ENCODE data around the gene MAP2K5.

The MAP2K5 gene

GRCh38 chr15:67685008-67685599 is 142.6 kb downstream of the MAP2K5 start:
- Histone ChIP-seq H3K27ac (ENCODE audit: low read length) (no peak overlapping the region), H3K9me3 (ENCODE audit: insufficient read depth, low read length) (peaks cover 15% of the 10 kb centered on the region; the same call in 1 of the 2 replicates), H3K27me3 (ENCODE audit: low read depth, low read length) (no peaks in the 10 kb centered on the region), H3K9ac (ENCODE audit: low read length) (no peak overlapping the region), H4K20me1 (ENCODE audit: insufficient read depth, low read length) (no peaks in the 10 kb centered on the region), H3K79me2 (ENCODE audit: low read length) (no peaks in the 10 kb centered on the region), H3K4me2 (ENCODE audit: low read length) (no peak overlapping the region), H3K4me1 (ENCODE audit: low read length) (no peaks in the 10 kb centered on the region), H2AFZ (ENCODE audit: low read depth, low read length) (no peak overlapping the region), H3K4me3 (ENCODE audit: low read length) (no peak overlapping the region), H3K36me3 (replicated peaks; ENCODE audit: low read depth, low read length) (peaks cover 9% of the 10 kb centered on the region)
- TF ChIP-seq CTCF (IDR thresholded peaks at IDR 0.05; ENCODE audit: low read depth, low read length) (no peak), EZH2phosphoT487 (IDR thresholded peaks at IDR 0.05; ENCODE audit: low read depth) (no peak)

GRCh38 chr15:67685716-67686115 is 143.2 kb downstream of the MAP2K5 start:
- no peak overlapping the region for H2AFZ ChIP-seq (ENCODE audit: low read depth, low read length)
- H3K9ac ChIP-seq (ENCODE audit: low read length), result no peak overlapping the region
- no peaks in the 10 kb centered on the region for H3K27me3 ChIP-seq (ENCODE audit: low read depth, low read length)
- H3K36me3 ChIP-seq (replicated peaks; ENCODE audit: low read depth, low read length), result peaks cover 9% of the 10 kb centered on the region
- no peak overlapping the region for H3K27ac ChIP-seq (ENCODE audit: low read length)
- TF ChIP-seq CTCF (IDR thresholded peaks at IDR 0.05; ENCODE audit: low read depth, low read length) (no peak), EZH2phosphoT487 (IDR thresholded peaks at IDR 0.05; ENCODE audit: low read depth) (no peak)
- H3K9me3 ChIP-seq (ENCODE audit: insufficient read depth, low read length), result peaks cover 15% of the 10 kb centered on the region; the same call in 1 of the 2 replicates
- no peaks in the 10 kb centered on the region for H3K79me2 ChIP-seq (ENCODE audit: low read length)
- H3K4me2 ChIP-seq (ENCODE audit: low read length), result no peak overlapping the region
- no peaks in the 10 kb centered on the region for H4K20me1 ChIP-seq (ENCODE audit: insufficient read depth, low read length)
- H3K4me3 ChIP-seq (ENCODE audit: low read length), result no peak overlapping the region
- H3K4me1 ChIP-seq (ENCODE audit: low read length), result no peaks in the 10 kb centered on the region

GRCh38 chr15:67690936-67691335 is 148.4 kb downstream of the MAP2K5 start:
- H3K27ac ChIP-seq (ENCODE audit: low read length), result no peak overlapping the region
- H3K79me2 ChIP-seq (ENCODE audit: low read length), result no peaks in the 10 kb centered on the region
- H3K36me3 ChIP-seq (replicated peaks; ENCODE audit: low read depth, low read length), result no peaks in the 10 kb centered on the region
- H4K20me1 ChIP-seq (ENCODE audit: insufficient read depth, low read length), result no peaks in the 10 kb centered on the region
- TF ChIP-seq CTCF (IDR thresholded peaks at IDR 0.05; ENCODE audit: low read depth, low read length), result no peak
- no peak for TF ChIP-seq EZH2phosphoT487 (IDR thresholded peaks at IDR 0.05; ENCODE audit: low read depth)
- no peak overlapping the region for H3K4me2 ChIP-seq (ENCODE audit: low read length)
- H3K4me3 ChIP-seq (ENCODE audit: low read length), result no peak overlapping the region
- no peaks in the 10 kb centered on the region for H3K27me3 ChIP-seq (ENCODE audit: low read depth, low read length)
- H2AFZ ChIP-seq (ENCODE audit: low read depth, low read length), result no peak overlapping the region
- H3K4me1 ChIP-seq (ENCODE audit: low read length), result no peaks in the 10 kb centered on the region
- no peak overlapping the region for H3K9ac ChIP-seq (ENCODE audit: low read length)
- H3K9me3 ChIP-seq (ENCODE audit: insufficient read depth, low read length), result peaks cover under 1% of the 10 kb centered on the region; the same call in 1 of the 2 replicates

GRCh38 chr15:67691450-67691849 is 148.9 kb downstream of the MAP2K5 start:
- no peak overlapping the region for H3K4me2 ChIP-seq (ENCODE audit: low read length)
- no peaks in the 10 kb centered on the region for H4K20me1 ChIP-seq (ENCODE audit: insufficient read depth, low read length)
- H3K4me1 ChIP-seq (ENCODE audit: low read length), result no peaks in the 10 kb centered on the region
- no peaks in the 10 kb centered on the region for H3K9me3 ChIP-seq (ENCODE audit: insufficient read depth, low read length)
- H3K4me3 ChIP-seq (ENCODE audit: low read length), result no peak overlapping the region
- TF ChIP-seq CTCF (IDR thresholded peaks at IDR 0.05; ENCODE audit: low read depth, low read length) (no peak), EZH2phosphoT487 (IDR thresholded peaks at IDR 0.05; ENCODE audit: low read depth) (no peak)
- H3K27me3 ChIP-seq (ENCODE audit: low read depth, low read length), result no peaks in the 10 kb centered on the region
- H3K9ac ChIP-seq (ENCODE audit: low read length), result no peak overlapping the region
- no peaks in the 10 kb centered on the region for H3K79me2 ChIP-seq (ENCODE audit: low read length)
- no peaks in the 10 kb centered on the region for H3K36me3 ChIP-seq (replicated peaks; ENCODE audit: low read depth, low read length)
- H2AFZ ChIP-seq (ENCODE audit: low read depth, low read length), result no peak overlapping the region
- no peak overlapping the region for H3K27ac ChIP-seq (ENCODE audit: low read length)

All from OCI-LY3 (cell line).